Measurements from ENCODE around the gene SNRNP35.

Gene SNRNP35, protein sequence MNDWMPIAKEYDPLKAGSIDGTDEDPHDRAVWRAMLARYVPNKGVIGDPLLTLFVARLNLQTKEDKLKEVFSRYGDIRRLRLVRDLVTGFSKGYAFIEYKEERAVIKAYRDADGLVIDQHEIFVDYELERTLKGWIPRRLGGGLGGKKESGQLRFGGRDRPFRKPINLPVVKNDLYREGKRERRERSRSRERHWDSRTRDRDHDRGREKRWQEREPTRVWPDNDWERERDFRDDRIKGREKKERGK

DNA sequence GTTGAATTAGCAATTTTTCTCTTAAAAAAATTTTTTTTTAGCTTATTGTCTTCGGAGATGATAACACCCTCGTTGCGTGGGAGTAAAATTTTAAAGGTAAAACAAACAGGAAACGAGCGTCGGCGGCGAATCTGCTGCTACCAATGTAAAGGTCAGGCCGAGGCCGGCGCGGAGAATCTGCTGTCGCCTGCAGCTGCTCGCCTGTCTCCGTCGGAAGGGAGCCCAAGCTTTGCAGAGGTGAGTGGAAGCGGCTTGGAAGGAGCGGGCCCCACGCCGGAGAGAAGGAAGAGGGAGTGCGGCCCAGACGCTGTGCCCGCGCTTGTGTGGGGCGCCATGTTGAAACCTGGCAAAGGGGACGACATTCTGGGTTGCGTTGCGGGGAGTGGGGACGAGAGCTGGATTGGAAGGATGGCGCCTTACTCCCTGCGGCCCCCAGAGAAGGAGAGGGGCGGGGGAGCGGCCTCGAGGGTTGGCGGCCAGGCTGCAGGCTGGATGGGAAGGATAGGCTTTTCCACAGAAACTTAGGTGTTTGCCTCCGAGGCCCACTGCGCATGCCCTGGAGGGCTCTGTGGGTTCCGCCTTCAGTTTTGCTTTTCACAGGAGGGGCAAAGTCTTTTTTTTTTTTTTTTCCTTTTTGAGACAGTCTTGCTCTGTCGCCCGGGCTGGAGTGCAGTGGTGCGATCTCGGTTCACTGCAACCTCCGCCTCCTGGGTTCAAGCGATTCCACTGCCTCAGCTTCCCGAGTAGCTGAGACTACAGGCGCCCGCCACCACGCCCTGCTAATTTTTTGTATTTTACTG is at the start of gene SNRNP35:
Gene SNRNP35 (plus strand): TSS at position 160 of the 800 bp plus-strand sequence. CDS start 7,402 bp downstream, outside the sequence.
- POLR2A ChIA-PET, result interaction anchor here (0.7 to 2.2 kb wide), 8 partner anchors 9 to 225 kb away, joined by 3 to 11 read pairs (median 4); partner anchors contain the start of genes DDX55, MPHOSPH9, MTRFR and SBNO1
- Histone ChIP-seq H3K4me3 (ENCODE audit: low read depth, low read length) (peak within 1 kb of the TSS; percentile 60), H3K4me1 (ENCODE audit: control insufficient read depth, insufficient read depth, low read length) (no peaks in the 10 kb centered on the region), H3K27ac (ENCODE audit: extremely low read depth, low read depth, low read length) (peak within 1 kb of the TSS; percentile 97), H3K36me3 (ENCODE audit: control insufficient read depth in 2 of 2, insufficient read depth in 1 of 2, low read length in 2 of 2) (peaks cover 1 to 4% of the 10 kb centered on the region in 2 experiments; a peak in 2 of 3 replicates), H3K9me3 (ENCODE audit: control insufficient read depth, insufficient read depth, low read depth, low read length) (no peaks in the 10 kb centered on the region)
- CTCF ChIA-PET, result interaction anchor here (0.9 to 1.2 kb wide), 2 partner anchors 51 to 665 kb away, joined by 3 to 4 read pairs; no protein-coding TSS in a partner anchor
- TF ChIP-seq, protein P1, sequence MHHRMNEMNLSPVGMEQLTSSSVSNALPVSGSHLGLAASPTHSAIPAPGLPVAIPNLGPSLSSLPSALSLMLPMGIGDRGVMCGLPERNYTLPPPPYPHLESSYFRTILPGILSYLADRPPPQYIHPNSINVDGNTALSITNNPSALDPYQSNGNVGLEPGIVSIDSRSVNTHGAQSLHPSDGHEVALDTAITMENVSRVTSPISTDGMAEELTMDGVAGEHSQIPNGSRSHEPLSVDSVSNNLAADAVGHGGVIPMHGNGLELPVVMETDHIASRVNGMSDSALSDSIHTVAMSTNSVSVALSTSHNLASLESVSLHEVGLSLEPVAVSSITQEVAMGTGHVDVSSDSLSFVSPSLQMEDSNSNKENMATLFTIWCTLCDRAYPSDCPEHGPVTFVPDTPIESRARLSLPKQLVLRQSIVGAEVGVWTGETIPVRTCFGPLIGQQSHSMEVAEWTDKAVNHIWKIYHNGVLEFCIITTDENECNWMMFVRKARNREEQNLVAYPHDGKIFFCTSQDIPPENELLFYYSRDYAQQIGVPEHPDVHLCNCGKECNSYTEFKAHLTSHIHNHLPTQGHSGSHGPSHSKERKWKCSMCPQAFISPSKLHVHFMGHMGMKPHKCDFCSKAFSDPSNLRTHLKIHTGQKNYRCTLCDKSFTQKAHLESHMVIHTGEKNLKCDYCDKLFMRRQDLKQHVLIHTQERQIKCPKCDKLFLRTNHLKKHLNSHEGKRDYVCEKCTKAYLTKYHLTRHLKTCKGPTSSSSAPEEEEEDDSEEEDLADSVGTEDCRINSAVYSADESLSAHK (tag by site-specific recombination; IDR thresholded peaks at IDR 0.05), result peak; percentile 36; the same call in 1 of the 2 replicates
- peak; percentile 91 for TF ChIP-seq ZNF324 (tag by site-specific recombination; IDR thresholded peaks at IDR 0.05)
- peak; percentile 67 for TF ChIP-seq WT1 (tag by site-specific recombination; IDR thresholded peaks at IDR 0.05)
- TF ChIP-seq MZF1 (tag by site-specific recombination; IDR thresholded peaks at IDR 0.05; ENCODE audit: borderline replicate concordance), result peak; percentile 96
- peak; percentile 63; the same call in 1 of the 2 replicates for TF ChIP-seq HOXD13 (CRISPR knock-in tag; IDR thresholded peaks at IDR 0.05; ENCODE audit: borderline replicate concordance)
- 0 out of 2 replicates have a peak, but pooled peaks have one; percentile 46 for TF ChIP-seq ZNF843 (tag by site-specific recombination; IDR thresholded peaks at IDR 0.05)
- TF ChIP-seq ZNF664 (tag by site-specific recombination; IDR thresholded peaks at IDR 0.05), result peak; percentile 40
- TF ChIP-seq ZEB2 (tag by site-specific recombination; IDR thresholded peaks at IDR 0.05), result peak; percentile 93
- 0 out of 2 replicates have a peak, but pooled peaks have one; percentile 20 for TF ChIP-seq FEZF1 (tag by site-specific recombination; IDR thresholded peaks at IDR 0.05)
- peak; percentile 40; the same call in 1 of the 2 replicates for TF ChIP-seq ZIC2 (tag by site-specific recombination; IDR thresholded peaks at IDR 0.05)
- peak; percentile 95 for TF ChIP-seq ZSCAN30 (tag by site-specific recombination; IDR thresholded peaks at IDR 0.05)
- TF ChIP-seq, protein P2, sequence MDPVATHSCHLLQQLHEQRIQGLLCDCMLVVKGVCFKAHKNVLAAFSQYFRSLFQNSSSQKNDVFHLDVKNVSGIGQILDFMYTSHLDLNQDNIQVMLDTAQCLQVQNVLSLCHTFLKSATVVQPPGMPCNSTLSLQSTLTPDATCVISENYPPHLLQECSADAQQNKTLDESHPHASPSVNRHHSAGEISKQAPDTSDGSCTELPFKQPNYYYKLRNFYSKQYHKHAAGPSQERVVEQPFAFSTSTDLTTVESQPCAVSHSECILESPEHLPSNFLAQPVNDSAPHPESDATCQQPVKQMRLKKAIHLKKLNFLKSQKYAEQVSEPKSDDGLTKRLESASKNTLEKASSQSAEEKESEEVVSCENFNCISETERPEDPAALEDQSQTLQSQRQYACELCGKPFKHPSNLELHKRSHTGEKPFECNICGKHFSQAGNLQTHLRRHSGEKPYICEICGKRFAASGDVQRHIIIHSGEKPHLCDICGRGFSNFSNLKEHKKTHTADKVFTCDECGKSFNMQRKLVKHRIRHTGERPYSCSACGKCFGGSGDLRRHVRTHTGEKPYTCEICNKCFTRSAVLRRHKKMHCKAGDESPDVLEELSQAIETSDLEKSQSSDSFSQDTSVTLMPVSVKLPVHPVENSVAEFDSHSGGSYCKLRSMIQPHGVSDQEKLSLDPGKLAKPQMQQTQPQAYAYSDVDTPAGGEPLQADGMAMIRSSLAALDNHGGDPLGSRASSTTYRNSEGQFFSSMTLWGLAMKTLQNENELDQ (tag by site-specific recombination; IDR thresholded peaks at IDR 0.05; ENCODE audit: low read depth), result no peak
- TF ChIP-seq, protein P3, sequence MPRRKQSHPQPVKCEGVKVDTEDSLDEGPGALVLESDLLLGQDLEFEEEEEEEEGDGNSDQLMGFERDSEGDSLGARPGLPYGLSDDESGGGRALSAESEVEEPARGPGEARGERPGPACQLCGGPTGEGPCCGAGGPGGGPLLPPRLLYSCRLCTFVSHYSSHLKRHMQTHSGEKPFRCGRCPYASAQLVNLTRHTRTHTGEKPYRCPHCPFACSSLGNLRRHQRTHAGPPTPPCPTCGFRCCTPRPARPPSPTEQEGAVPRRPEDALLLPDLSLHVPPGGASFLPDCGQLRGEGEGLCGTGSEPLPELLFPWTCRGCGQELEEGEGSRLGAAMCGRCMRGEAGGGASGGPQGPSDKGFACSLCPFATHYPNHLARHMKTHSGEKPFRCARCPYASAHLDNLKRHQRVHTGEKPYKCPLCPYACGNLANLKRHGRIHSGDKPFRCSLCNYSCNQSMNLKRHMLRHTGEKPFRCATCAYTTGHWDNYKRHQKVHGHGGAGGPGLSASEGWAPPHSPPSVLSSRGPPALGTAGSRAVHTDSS (tag by site-specific recombination; IDR thresholded peaks at IDR 0.05), result peak; percentile 16; the same call in 1 of the 2 replicates
- TF ChIP-seq ZNF175 (tag by site-specific recombination; IDR thresholded peaks at IDR 0.05), result no peak
- TF ChIP-seq KLF8 (tag by site-specific recombination; IDR thresholded peaks at IDR 0.05), result peak; percentile 88
- peak; percentile 95 for TF ChIP-seq IKZF3 (tag by site-specific recombination; IDR thresholded peaks at IDR 0.05)
- TF ChIP-seq, protein P4, sequence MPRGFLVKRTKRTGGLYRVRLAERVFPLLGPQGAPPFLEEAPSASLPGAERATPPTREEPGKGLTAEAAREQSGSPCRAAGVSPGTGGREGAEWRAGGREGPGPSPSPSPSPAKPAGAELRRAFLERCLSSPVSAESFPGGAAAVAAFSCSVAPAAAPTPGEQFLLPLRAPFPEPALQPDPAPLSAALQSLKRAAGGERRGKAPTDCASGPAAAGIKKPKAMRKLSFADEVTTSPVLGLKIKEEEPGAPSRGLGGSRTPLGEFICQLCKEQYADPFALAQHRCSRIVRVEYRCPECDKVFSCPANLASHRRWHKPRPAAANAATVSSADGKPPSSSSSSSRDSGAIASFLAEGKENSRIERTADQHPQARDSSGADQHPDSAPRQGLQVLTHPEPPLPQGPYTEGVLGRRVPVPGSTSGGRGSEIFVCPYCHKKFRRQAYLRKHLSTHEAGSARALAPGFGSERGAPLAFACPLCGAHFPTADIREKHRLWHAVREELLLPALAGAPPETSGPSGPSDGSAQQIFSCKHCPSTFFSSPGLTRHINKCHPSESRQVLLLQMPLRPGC (tag by site-specific recombination; IDR thresholded peaks at IDR 0.05), result peak; percentile 80
- peak; percentile 20; the same call in 1 of the 2 replicates for TF ChIP-seq ZNF707 (tag by site-specific recombination; IDR thresholded peaks at IDR 0.05)
- no peak for TF ChIP-seq GLI2 (tag by site-specific recombination; IDR thresholded peaks at IDR 0.05; ENCODE audit: borderline replicate concordance, low read depth)
- 0 out of 2 replicates have a peak, but pooled peaks have one; percentile 14 for TF ChIP-seq KLF1 (tag by site-specific recombination; IDR thresholded peaks at IDR 0.05)
- peak; percentile 99 for TF ChIP-seq ZNF341 (tag by site-specific recombination; IDR thresholded peaks at IDR 0.05; ENCODE audit: low read depth)
- TF ChIP-seq, protein P5, sequence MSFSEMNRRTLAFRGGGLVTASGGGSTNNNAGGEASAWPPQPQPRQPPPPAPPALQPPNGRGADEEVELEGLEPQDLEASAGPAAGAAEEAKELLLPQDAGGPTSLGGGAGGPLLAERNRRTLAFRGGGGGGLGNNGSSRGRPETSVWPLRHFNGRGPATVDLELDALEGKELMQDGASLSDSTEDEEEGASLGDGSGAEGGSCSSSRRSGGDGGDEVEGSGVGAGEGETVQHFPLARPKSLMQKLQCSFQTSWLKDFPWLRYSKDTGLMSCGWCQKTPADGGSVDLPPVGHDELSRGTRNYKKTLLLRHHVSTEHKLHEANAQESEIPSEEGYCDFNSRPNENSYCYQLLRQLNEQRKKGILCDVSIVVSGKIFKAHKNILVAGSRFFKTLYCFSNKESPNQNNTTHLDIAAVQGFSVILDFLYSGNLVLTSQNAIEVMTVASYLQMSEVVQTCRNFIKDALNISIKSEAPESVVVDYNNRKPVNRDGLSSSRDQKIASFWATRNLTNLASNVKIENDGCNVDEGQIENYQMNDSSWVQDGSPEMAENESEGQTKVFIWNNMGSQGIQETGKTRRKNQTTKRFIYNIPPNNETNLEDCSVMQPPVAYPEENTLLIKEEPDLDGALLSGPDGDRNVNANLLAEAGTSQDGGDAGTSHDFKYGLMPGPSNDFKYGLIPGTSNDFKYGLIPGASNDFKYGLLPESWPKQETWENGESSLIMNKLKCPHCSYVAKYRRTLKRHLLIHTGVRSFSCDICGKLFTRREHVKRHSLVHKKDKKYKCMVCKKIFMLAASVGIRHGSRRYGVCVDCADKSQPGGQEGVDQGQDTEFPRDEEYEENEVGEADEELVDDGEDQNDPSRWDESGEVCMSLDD (tag by site-specific recombination; IDR thresholded peaks at IDR 0.05), result peak; percentile 78
- TF ChIP-seq ZNF146 (tag by site-specific recombination; IDR thresholded peaks at IDR 0.05), result peak; percentile 25; the same call in 1 of the 2 replicates
- TF ChIP-seq ZNF560 (tag by site-specific recombination; IDR thresholded peaks at IDR 0.05; ENCODE audit: borderline replicate concordance), result no peak

Data from HEK293 (cell line).